ENCODE results near the gene CD83. TPM values are rescaled to one million over a fixed set of nuclear protein-coding genes. Genes with fewer than 3 reads are reported as not detected.

The CD83 gene
- total and polyA plus RNA-seq, 9 of the 15 experiments (the other 6 are each of a cell fraction or from before 2014, with no cell fraction given): 2.5 to 4.1 (median 3.4) TPM

- no peak for TF ChIP-seq MGA (IDR thresholded peaks at IDR 0.05)
- TF ChIP-seq ARID1B (IDR thresholded peaks at IDR 0.05): peak; percentile 32
- TF ChIP-seq NR4A1 (CRISPR knock-in tag; IDR thresholded peaks at IDR 0.05): no peak
- TF ChIP-seq NR4A1 (tag; IDR thresholded peaks at IDR 0.05): no peak
- 0 out of 2 replicates have a peak, but pooled peaks have one; percentile 21 for TF ChIP-seq TOE1 (IDR thresholded peaks at IDR 0.05; ENCODE audit: borderline replicate concordance)
- no peak for TF ChIP-seq TOE1 (CRISPR knock-in tag; IDR thresholded peaks at IDR 0.05; ENCODE audit: borderline replicate concordance, low read depth)
- peak; percentile 48; the same call in 1 of the 2 replicates for TF ChIP-seq ZNF431 (CRISPR knock-in tag; IDR thresholded peaks at IDR 0.05)
- TF ChIP-seq ERF (CRISPR knock-in tag; IDR thresholded peaks at IDR 0.05): no peak
- no peak for TF ChIP-seq HDAC3 (IDR thresholded peaks at IDR 0.05; ENCODE audit: borderline replicate concordance, partially characterized antibody)
- no peak for TF ChIP-seq SRSF1 (IDR thresholded peaks at IDR 0.05; ENCODE audit: low read depth, low read length)
- TF ChIP-seq SRSF3 (IDR thresholded peaks at IDR 0.05; ENCODE audit: insufficient read depth, low read length): no peak
- no peak for TF ChIP-seq NFYB (IDR thresholded peaks at IDR 0.05; ENCODE audit: extremely low read depth, insufficient read length)
- TF ChIP-seq LARP7 (IDR thresholded peaks at IDR 0.05): 0 out of 2 replicates have a peak, but pooled peaks have one; percentile 52
- 0 out of 4 replicates have a peak, but pooled peaks of 1 of the 2 experiments have one; percentile 18 for TF ChIP-seq MLLT1 (IDR thresholded peaks at IDR 0.05)
- TF ChIP-seq TBP (optimal IDR thresholded peaks at IDR 0.05; ENCODE audit: low read depth, low read length): peak; percentile 20
Measured at GRCh38 chr6:14129575-14129974, 12.0 kb downstream of the CD83 start (continued).

All from K562 (cell line).